GM12878 (cell line): Measurements from ENCODE around the gene UHMK1. TPM values are rescaled to one million over a fixed set of nuclear protein-coding genes. Genes with fewer than 3 reads are reported as not detected.

Source experiments
- FOS ChIP-seq: IDR thresholded peaks from 3 replicates; pipeline ENCODE4 v1.6.1; 2011; ENCODE audit warnings: borderline replicate concordance; ENCODE audit not compliant: insufficient read length; ENCODE audit errors: extremely low read depth
- KLF5 ChIP-seq: fragments of 450-650 bp; IDR thresholded peaks from 2 replicates; pipeline ENCODE4 v1.6.1; 2014; ENCODE audit warnings: mild to moderate bottlenecking; ENCODE audit not compliant: partially characterized antibody
- MYC ChIP-seq: IDR thresholded peaks from 2 replicates; pipeline ENCODE4 v1.6.1; 2011; ENCODE audit warnings: mild to moderate bottlenecking, low read length, moderate library complexity, inconsistent platforms; ENCODE audit not compliant: insufficient read depth, insufficient replicate concordance, insufficient read length, severe bottlenecking
- RUNX3 ChIP-seq: IDR thresholded peaks from 2 replicates; pipeline ENCODE4 v1.6.1; 2012; ENCODE audit warnings: low read length, inconsistent platforms
- SRF ChIP-seq, 2 experiments: IDR thresholded peaks; 2 replicates each; pipeline ENCODE4 v1.6.1; 2011; ENCODE audit warnings: low read depth in 2 of 2, low read length in 2 of 2, mild to moderate bottlenecking in 1 of 2, moderate library complexity in 1 of 2
- STAT3 ChIP-seq: IDR thresholded peaks from 2 replicates; pipeline ENCODE4 v1.6.1; 2011; ENCODE audit warnings: low read depth, low read length, improper control_type of control experiment
- ZNF217 ChIP-seq: fragments of 450-650 bp; IDR thresholded peaks from 2 replicates; pipeline ENCODE4 v1.6.1; 2017; ENCODE audit warnings: antibody characterized with exemption, mild to moderate bottlenecking
- polyA plus RNA-seq, 11 experiments: library from polyadenylated mRNA; depleted of rRNA in 4 of 11; unstranded in 6 of 11; stranded (reverse) in 5 of 11; fragments of >200 nt; fragmentation: Nextera tagmentation in 4 of 11; fragmentation: Illumina TruSeq in 1 of 11; extraction: Ambion mirVana in 4 of 11; extraction: Trizol in 1 of 11; gene quantifications; 1 replicate in 1 of 11; 2 replicates in 10 of 11; pipeline versions ENCODE4 v1.2.1 to v1.2.3, GENCODE V29; 2011 to 2016; ENCODE audit warnings: inconsistent platforms in 2 of 11, missing spikeins in 2 of 11, low read depth in 1 of 11
- total RNA-seq, 4 experiments: library from RNA; depleted of rRNA in 3 of 4; stranded (reverse); fragments of >200 nt in 3 of 4; fragmentation: Illumina TruSeq in 1 of 4; extraction: Trizol in 1 of 4; gene quantifications; 2 replicates each; pipeline versions ENCODE4 v1.2.1 to v1.2.3, GENCODE V29; 2013 to 2021
- TF ChIP-seq, protein P1 (sequence below): fragments of 450-650 bp; formaldehyde crosslinking; IDR thresholded peaks from 2 replicates; pipeline ENCODE4 v1.5.0; 2022; ENCODE audit warnings: mild to moderate bottlenecking, missing genetic modification characterization
- TF ChIP-seq, protein P2 (sequence below): IDR thresholded peaks from 2 replicates; pipeline ENCODE4 v1.6.1; 2011; ENCODE audit warnings: low read depth, low read length, improper control_type of control experiment, borderline replicate concordance
- TF ChIP-seq, protein P3 (sequence below): fragments of 450-650 bp; IDR thresholded peaks from 2 replicates; pipeline ENCODE4 v1.6.1; 2016; ENCODE audit warnings: mild to moderate bottlenecking

The UHMK1 gene
- total and polyA plus RNA-seq, 10 of the 15 experiments (the other 5 are each of a cell fraction or from before 2014, with no cell fraction given), result 5.7 to 52.7 (median 28.3) TPM

- no peak for TF ChIP-seq ZNF217
- TF ChIP-seq, protein P1, sequence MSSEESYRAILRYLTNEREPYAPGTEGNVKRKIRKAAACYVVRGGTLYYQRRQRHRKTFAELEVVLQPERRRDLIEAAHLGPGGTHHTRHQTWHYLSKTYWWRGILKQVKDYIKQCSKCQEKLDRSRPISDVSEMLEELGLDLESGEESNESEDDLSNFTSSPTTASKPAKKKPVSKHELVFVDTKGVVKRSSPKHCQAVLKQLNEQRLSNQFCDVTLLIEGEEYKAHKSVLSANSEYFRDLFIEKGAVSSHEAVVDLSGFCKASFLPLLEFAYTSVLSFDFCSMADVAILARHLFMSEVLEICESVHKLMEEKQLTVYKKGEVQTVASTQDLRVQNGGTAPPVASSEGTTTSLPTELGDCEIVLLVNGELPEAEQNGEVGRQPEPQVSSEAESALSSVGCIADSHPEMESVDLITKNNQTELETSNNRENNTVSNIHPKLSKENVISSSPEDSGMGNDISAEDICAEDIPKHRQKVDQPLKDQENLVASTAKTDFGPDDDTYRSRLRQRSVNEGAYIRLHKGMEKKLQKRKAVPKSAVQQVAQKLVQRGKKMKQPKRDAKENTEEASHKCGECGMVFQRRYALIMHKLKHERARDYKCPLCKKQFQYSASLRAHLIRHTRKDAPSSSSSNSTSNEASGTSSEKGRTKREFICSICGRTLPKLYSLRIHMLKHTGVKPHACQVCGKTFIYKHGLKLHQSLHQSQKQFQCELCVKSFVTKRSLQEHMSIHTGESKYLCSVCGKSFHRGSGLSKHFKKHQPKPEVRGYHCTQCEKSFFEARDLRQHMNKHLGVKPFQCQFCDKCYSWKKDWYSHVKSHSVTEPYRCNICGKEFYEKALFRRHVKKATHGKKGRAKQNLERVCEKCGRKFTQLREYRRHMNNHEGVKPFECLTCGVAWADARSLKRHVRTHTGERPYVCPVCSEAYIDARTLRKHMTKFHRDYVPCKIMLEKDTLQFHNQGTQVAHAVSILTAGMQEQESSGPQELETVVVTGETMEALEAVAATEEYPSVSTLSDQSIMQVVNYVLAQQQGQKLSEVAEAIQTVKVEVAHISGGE (CRISPR knock-in tag), result no peak
- no peak for TF ChIP-seq STAT3
- no peak for TF ChIP-seq SRF (IDR thresholded peaks at IDR 0.05; ENCODE audit: low read depth in 2 of 2, low read length in 2 of 2)
- no peak for TF ChIP-seq RUNX3
- TF ChIP-seq FOS, result no peak
- no peak for TF ChIP-seq KLF5
- no peak for TF ChIP-seq MYC
- TF ChIP-seq, protein P2, sequence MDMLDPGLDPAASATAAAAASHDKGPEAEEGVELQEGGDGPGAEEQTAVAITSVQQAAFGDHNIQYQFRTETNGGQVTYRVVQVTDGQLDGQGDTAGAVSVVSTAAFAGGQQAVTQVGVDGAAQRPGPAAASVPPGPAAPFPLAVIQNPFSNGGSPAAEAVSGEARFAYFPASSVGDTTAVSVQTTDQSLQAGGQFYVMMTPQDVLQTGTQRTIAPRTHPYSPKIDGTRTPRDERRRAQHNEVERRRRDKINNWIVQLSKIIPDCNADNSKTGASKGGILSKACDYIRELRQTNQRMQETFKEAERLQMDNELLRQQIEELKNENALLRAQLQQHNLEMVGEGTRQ, result no peak
- TF ChIP-seq, protein P3, sequence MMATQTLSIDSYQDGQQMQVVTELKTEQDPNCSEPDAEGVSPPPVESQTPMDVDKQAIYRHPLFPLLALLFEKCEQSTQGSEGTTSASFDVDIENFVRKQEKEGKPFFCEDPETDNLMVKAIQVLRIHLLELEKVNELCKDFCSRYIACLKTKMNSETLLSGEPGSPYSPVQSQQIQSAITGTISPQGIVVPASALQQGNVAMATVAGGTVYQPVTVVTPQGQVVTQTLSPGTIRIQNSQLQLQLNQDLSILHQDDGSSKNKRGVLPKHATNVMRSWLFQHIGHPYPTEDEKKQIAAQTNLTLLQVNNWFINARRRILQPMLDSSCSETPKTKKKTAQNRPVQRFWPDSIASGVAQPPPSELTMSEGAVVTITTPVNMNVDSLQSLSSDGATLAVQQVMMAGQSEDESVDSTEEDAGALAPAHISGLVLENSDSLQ, result no peak
Measured at GRCh38 chr1:162571696-162572095, 74.1 kb downstream of the UHMK1 start (continued).
